GM12878 (cell line): Measurements from ENCODE around the gene KCNA4. TPM values are rescaled to one million over a fixed set of nuclear protein-coding genes. Genes with fewer than 3 reads are reported as not detected.

Experiments used
- ATAC-seq: fragments of 200-7000 bp; cut with Tn5 transposase; 3 replicates; pipeline ENCODE4 v1.9.1; 2020; ENCODE audit warnings: mild to moderate bottlenecking, moderate library complexity
- BruUV-seq: library from RNA; stranded (reverse); fragments of 400-500 nt; replicated peaks from 2 replicates; lab custom pipeline; 2021; lab: Mats Ljungman, UMichigan
- CTCF ChIA-PET: fragments of 300-600 bp; sonication (Branson Sonifier 250); formaldehyde crosslinking; extraction: SDS; loops from one replicate; lab custom pipeline; 2021; ENCODE audit warnings: inconsistent platforms; lab: Yijun Ruan, JAX
- POLR2A ChIA-PET: fragments of 350-600 bp; formaldehyde crosslinking; extraction: SDS; loops from one replicate; lab custom pipeline; 2021; ENCODE audit warnings: inconsistent platforms; lab: Charles Lee
- RAD21 ChIA-PET: fragments of 300-600 bp; sonication (Branson Sonifier 250); formaldehyde crosslinking; loops from one replicate; lab custom pipeline; 2023; ENCODE audit warnings: antibody characterized with exemption; ENCODE audit not compliant: unreplicated experiment; lab: Charles Lee
- SMC1A ChIA-PET: fragments of 300-600 bp; sonication (Branson Sonifier 250); formaldehyde crosslinking; loops from one replicate; lab custom pipeline; 2023; ENCODE audit not compliant: unreplicated experiment, uncharacterized antibody; lab: Charles Lee
- DNase-seq: peaks from one replicate; pipeline ENCODE4 v3.0.0-alpha.2; 2011; ENCODE audit warnings: low read depth, low spot score
- FAIRE-seq: peaks from 3 replicates; lab custom pipeline; 2011; peaks lifted over from hg19 to GRCh38; lab: Jason Lieb, UNC
- H2AFZ ChIP-seq: 2 replicates; pipeline ENCODE4 v1.6.0; 2011; ENCODE audit warnings: low read depth, low read length, control low read depth; ENCODE audit not compliant: control insufficient read depth
- H3K27ac ChIP-seq: 2 replicates; pipeline ENCODE4 v1.5.1; 2011; ENCODE audit warnings: control low read depth; ENCODE audit not compliant: control insufficient read depth, insufficient read depth
- H3K27me3 ChIP-seq, 2 experiments: replicated peaks in 1 of 2; 2 replicates each; pipeline versions ENCODE4 v1.6.0 to v1.6.1; 2011; ENCODE audit warnings: low read length in 1 of 2; ENCODE audit not compliant: control insufficient read depth in 2 of 2, insufficient read depth in 2 of 2
- H3K36me3 ChIP-seq, 2 experiments: 2 replicates each; pipeline ENCODE4 v1.5.1; 2011; ENCODE audit warnings: low read length in 1 of 2; ENCODE audit not compliant: control insufficient read depth in 2 of 2, insufficient read depth in 2 of 2
- H3K4me1 ChIP-seq: 2 replicates; pipeline ENCODE4 v1.6.1; 2011; ENCODE audit warnings: mild to moderate bottlenecking, low read length, moderate library complexity, mixed read lengths; ENCODE audit not compliant: control insufficient read depth, insufficient read depth
- H3K4me2 ChIP-seq: 2 replicates; pipeline ENCODE4 v1.6.0; 2011; ENCODE audit warnings: control low read depth; ENCODE audit not compliant: control insufficient read depth, insufficient read depth
- H3K4me3 ChIP-seq: fragments of 200-600 bp; sonication (generic); 2 replicates; pipeline ENCODE4 v1.5.1; 2016
- H3K79me2 ChIP-seq: 2 replicates; pipeline ENCODE4 v1.6.0; 2011; ENCODE audit warnings: low read length; ENCODE audit not compliant: control insufficient read depth, insufficient read depth
- H3K9ac ChIP-seq: 2 replicates; pipeline ENCODE4 v1.8.0; 2011; ENCODE audit warnings: low read length, control low read depth, mixed read lengths; ENCODE audit not compliant: control insufficient read depth, insufficient read depth
- H3K9me3 ChIP-seq: replicated peaks from 3 replicates; pipeline ENCODE4 v1.5.1; 2011; ENCODE audit warnings: mild to moderate bottlenecking, low read length; ENCODE audit not compliant: control insufficient read depth, insufficient read depth
- H4K20me1 ChIP-seq: 2 replicates; pipeline ENCODE4 v1.6.0; 2011; ENCODE audit not compliant: control insufficient read depth, insufficient read depth
- ESRRA ChIP-seq: IDR thresholded peaks from 2 replicates; pipeline ENCODE4 v1.6.1; 2012; ENCODE audit warnings: mild to moderate bottlenecking, low read length, improper control_type of control experiment
- PKNOX1 ChIP-seq: fragments of 450-650 bp; IDR thresholded peaks from 2 replicates; pipeline ENCODE4 v1.6.1; 2016; ENCODE audit warnings: mild to moderate bottlenecking
- ZNF622 ChIP-seq: fragments of 450-650 bp; IDR thresholded peaks from 2 replicates; pipeline ENCODE4 v1.6.1; 2017; ENCODE audit warnings: mild to moderate bottlenecking, inconsistent platforms
- WGBS: methylation state at CpG from one replicate; pipeline ENCODE4 v1.1.6; 2016; ENCODE audit warnings: low lambda C conversion rate; ENCODE audit not compliant: insufficient replicate concordance, insufficient coverage; ENCODE audit errors: missing lambda C conversion rate; 5-methylcytosine and 5-hydroxymethylcytosine counted together
- in situ Hi-C: fragments of 300-500 bp; cut with MboI; formaldehyde crosslinking; loops from 9 replicates; pipeline ENCODE4 v1.14.3; 2018; ENCODE audit warnings: mixed read lengths
- intact Hi-C: fragments of 100-400 bp; cut with micrococcal nuclease; formaldehyde crosslinking; loops from one replicate; pipeline ENCODE4 v1.14.2; 2022; ENCODE audit not compliant: unreplicated experiment
- polyA plus RNA-seq, 11 experiments: library from polyadenylated mRNA; depleted of rRNA in 4 of 11; unstranded in 6 of 11; stranded (reverse) in 5 of 11; fragments of >200 nt; fragmentation: Nextera tagmentation in 4 of 11; fragmentation: Illumina TruSeq in 1 of 11; extraction: Ambion mirVana in 4 of 11; extraction: Trizol in 1 of 11; gene quantifications; 1 replicate in 1 of 11; 2 replicates in 10 of 11; pipeline versions ENCODE4 v1.2.1 to v1.2.3, GENCODE V29; 2011 to 2016; ENCODE audit warnings: inconsistent platforms in 2 of 11, missing spikeins in 2 of 11, low read depth in 1 of 11
- total RNA-seq, 4 experiments: library from RNA; depleted of rRNA in 3 of 4; stranded (reverse); fragments of >200 nt in 3 of 4; fragmentation: Illumina TruSeq in 1 of 4; extraction: Trizol in 1 of 4; gene quantifications; 2 replicates each; pipeline versions ENCODE4 v1.2.1 to v1.2.3, GENCODE V29; 2013 to 2021
- TF ChIP-seq, protein P1 (sequence below), 3 experiments: IDR thresholded peaks in 2 of 3; conservative IDR thresholded peaks in 1 of 3; 2 replicates each; pipeline ENCODE4 v1.5.1; 2011; ENCODE audit warnings: low read depth in 3 of 3, low read length in 3 of 3, mild to moderate bottlenecking in 3 of 3, control low read depth in 2 of 3, moderate library complexity in 2 of 3, inconsistent platforms in 1 of 3, mixed read lengths in 1 of 3; ENCODE audit not compliant: control insufficient read depth in 2 of 3, insufficient read depth in 1 of 3; ENCODE audit errors: extremely low read depth in 1 of 3

Gene KCNA4
- total and polyA plus RNA-seq, 10 of the 15 experiments (the other 5 are each of a cell fraction or from before 2014, with no cell fraction given), result not detected

- CTCF ChIA-PET, result interaction anchor here (1.6 kb wide), 1 partner anchor 24 kb away, joined by 4 read pairs; no protein-coding TSS in a partner anchor
These were observed 53.8 kb downstream of the KCNA4 start for GRCh38 chr11:29963036-29963435.

GRCh38 chr11:29962243-29962642 lies 54.6 kb downstream of the KCNA4 start:
- H3K4me3 ChIP-seq, result no peak overlapping the region
- SMC1A ChIA-PET, result no interaction called here
- H3K36me3 ChIP-seq, result no peaks in the 10 kb centered on the region
- H3K9me3 ChIP-seq, result no peaks in the 10 kb centered on the region
- peak; percentile 82 for ATAC-seq
- no peaks in the 10 kb centered on the region for H4K20me1 ChIP-seq
- FAIRE-seq, result peak; percentile 57
- in situ Hi-C loops, result no loop called here
- RAD21 ChIA-PET, result no interaction called here
- H3K79me2 ChIP-seq, result no peaks in the 10 kb centered on the region
- no peak overlapping the region for H2AFZ ChIP-seq
- H3K27ac ChIP-seq, result no peak overlapping the region
- CTCF ChIA-PET, result interaction anchor here (0.6 to 1.6 kb wide), 2 partner anchors 23 to 484 kb away, joined by 3 to 4 read pairs; no protein-coding TSS in a partner anchor
- POLR2A ChIA-PET, result no interaction called here
- DNase-seq, result no peak
- no peaks in the 10 kb centered on the region for H3K27me3 ChIP-seq
- no peak overlapping the region for H3K9ac ChIP-seq
- H3K4me2 ChIP-seq, result no peak overlapping the region
- WGBS, result 45% methylated on average over 2 of the region's 2 CpGs
- intact Hi-C loops, result no loop called here
- no TSS peak for BruUV-seq
- TF ChIP-seq, protein P1, sequence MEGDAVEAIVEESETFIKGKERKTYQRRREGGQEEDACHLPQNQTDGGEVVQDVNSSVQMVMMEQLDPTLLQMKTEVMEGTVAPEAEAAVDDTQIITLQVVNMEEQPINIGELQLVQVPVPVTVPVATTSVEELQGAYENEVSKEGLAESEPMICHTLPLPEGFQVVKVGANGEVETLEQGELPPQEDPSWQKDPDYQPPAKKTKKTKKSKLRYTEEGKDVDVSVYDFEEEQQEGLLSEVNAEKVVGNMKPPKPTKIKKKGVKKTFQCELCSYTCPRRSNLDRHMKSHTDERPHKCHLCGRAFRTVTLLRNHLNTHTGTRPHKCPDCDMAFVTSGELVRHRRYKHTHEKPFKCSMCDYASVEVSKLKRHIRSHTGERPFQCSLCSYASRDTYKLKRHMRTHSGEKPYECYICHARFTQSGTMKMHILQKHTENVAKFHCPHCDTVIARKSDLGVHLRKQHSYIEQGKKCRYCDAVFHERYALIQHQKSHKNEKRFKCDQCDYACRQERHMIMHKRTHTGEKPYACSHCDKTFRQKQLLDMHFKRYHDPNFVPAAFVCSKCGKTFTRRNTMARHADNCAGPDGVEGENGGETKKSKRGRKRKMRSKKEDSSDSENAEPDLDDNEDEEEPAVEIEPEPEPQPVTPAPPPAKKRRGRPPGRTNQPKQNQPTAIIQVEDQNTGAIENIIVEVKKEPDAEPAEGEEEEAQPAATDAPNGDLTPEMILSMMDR (IDR thresholded peaks at IDR 0.05 in 2 of 3, conservative IDR thresholded peaks at IDR 0.05 in 1 of 3; ENCODE audit: control insufficient read depth in 2 of 3, extremely low read depth in 1 of 3, insufficient read depth in 1 of 3, low read depth in 3 of 3, low read length in 3 of 3), result peak in 2 of 3 experiments; percentile 41 to 46; a peak in 3 of 6 replicates
- TF ChIP-seq PKNOX1, result no peak
- H3K4me1 ChIP-seq, result no peaks in the 10 kb centered on the region

More at GRCh38 chr11:29963036-29963435, 53.8 kb downstream of the KCNA4 start:
- no TSS peak for BruUV-seq
- TF ChIP-seq ESRRA, result no peak
- TF ChIP-seq ZNF622, result no peak
- no peaks in the 10 kb centered on the region for H4K20me1 ChIP-seq
- H3K4me2 ChIP-seq, result no peak overlapping the region
- H3K27me3 ChIP-seq, result no peaks in the 10 kb centered on the region
- H3K36me3 ChIP-seq, result no peaks in the 10 kb centered on the region
- FAIRE-seq (no peak), ATAC-seq (no peak), DNase-seq (no peak)
- H2AFZ ChIP-seq, result no peak overlapping the region
- no peak overlapping the region for H3K9ac ChIP-seq
- H3K79me2 ChIP-seq, result no peaks in the 10 kb centered on the region
- in situ Hi-C loops, result no loop called here
- intact Hi-C loops, result no loop called here
- 0% methylated on average over 2 of the region's 2 CpGs for WGBS
- ChIA-PET SMC1A (interaction anchor here (0.9 kb wide), 1 partner anchor 33 kb away, joined by 3 read pairs; no protein-coding TSS in a partner anchor), POLR2A (no interaction called here), RAD21 (no interaction called here)
- H3K4me3 ChIP-seq, result no peak overlapping the region
- H3K9me3 ChIP-seq, result no peaks in the 10 kb centered on the region
- no peak overlapping the region for H3K27ac ChIP-seq
- no peaks in the 10 kb centered on the region for H3K4me1 ChIP-seq

Other genes starting within 250 kb of the KCNA4 start
- not detected in 2 replicates for gene FSHB, start 214.0 kb upstream of the KCNA4 start, total RNA-seq (2014; rRNA removed)
- not detected in 2 replicates for gene FSHB, start 214.0 kb upstream of the KCNA4 start, total RNA-seq (2014; rRNA removed; fragmentation: Illumina TruSeq; extraction: Trizol)
- not detected in 2 replicates for gene FSHB, start 214.0 kb upstream of the KCNA4 start, total RNA-seq (2021)
- gene FSHB, start 214.0 kb upstream of the KCNA4 start, polyA plus RNA-seq (2011; rRNA removed), result not detected in 2 replicates
- gene FSHB, start 214.0 kb upstream of the KCNA4 start, polyA plus RNA-seq (2014; fragmentation: Illumina TruSeq; extraction: Trizol), result not detected in 2 replicates
- not detected for gene FSHB, start 214.0 kb upstream of the KCNA4 start, polyA plus RNA-seq (2014; fragmentation: Nextera tagmentation; extraction: Ambion mirVana)
- not detected in 2 replicates for gene FSHB, start 214.0 kb upstream of the KCNA4 start, polyA plus RNA-seq (2014; rRNA removed)
- gene FSHB, start 214.0 kb upstream of the KCNA4 start, polyA plus RNA-seq (2016; fragmentation: Nextera tagmentation; extraction: Ambion mirVana), result not detected